Stimulated activated CD8-positive, alpha-beta memory T cell treated with anti-CD3 and anti-CD28 coated beads, Interleukin-7, amount 100 ng/mL, for 4 hours (primary cell): Measurements from ENCODE around the gene GPRC5A.

Source experiments
- DNase-seq, 2 donors: peaks; one replicate each; pipeline ENCODE4 v3.0.0-alpha.2; 2020; ENCODE audit warnings: low read depth in 2 of 2

Gene GPRC5A

GRCh38 chr12:12885096-12885792 lies 6.1 kb upstream of the GPRC5A start:
- no peak for DNase-seq

DNA sequence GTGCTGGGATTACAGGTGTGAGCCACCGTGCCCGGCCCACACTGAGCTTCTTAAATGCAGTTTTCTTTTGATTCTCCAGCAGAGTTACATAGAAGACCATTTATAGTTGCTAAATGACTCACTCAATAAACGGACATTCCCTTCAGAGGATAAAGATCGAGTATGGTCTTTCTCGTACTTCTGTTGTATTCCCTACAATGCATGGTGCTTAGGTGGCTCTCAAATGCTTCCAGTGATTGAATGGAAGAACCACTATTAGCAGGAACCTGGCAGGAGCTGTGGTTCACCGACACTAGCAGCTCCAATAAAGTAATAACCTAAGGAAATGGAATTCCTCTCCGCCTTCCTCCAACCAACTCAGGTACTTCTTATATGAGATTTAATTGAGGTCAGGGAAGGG lies 3.9 kb upstream of the GPRC5A start:
- no peak for DNase-seq

GRCh38 chr12:12889701-12890100 lies 1.7 kb upstream of the GPRC5A start:
- no peak for DNase-seq

GRCh38 chr12:12890543-12891079 lies 751 bp upstream of the GPRC5A start:
- DNase-seq: no peak

DNA sequence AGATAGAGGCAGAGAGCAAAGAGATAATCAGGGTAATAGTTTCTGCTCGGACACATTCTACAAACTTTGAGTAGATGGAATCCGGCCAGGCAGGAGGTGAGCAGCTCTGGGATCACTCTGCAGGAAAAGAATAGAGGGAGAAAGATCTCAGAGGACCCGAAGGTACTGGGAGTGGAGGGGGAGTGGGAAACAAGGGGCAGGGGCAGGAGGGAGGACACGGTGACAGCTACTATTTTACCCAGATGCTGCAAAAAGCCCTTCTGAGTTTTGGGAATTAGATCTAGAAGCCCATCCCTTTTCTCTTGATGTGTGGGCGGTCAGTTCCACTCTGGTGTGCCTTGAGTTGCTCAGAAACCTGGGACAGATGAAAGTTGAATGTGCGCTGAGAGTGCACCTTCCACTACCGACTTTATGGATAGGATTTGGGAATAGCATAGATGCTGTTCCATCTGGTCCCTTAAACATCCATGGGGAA lies 556 bp downstream of the GPRC5A start:
- DNase-seq: no peak

- no peak for DNase-seq
These were observed 1.3 kb downstream of the GPRC5A start for GRCh38 chr12:12892681-12893141.

GRCh38 chr12:12893438-12893837 lies 2.1 kb downstream of the GPRC5A start:
- no peak for DNase-seq

GRCh38 chr12:12896260-12896659 lies 4.9 kb downstream of the GPRC5A start:
- no peak for DNase-seq

- no peak for DNase-seq
These were observed 5.9 kb downstream of the GPRC5A start for GRCh38 chr12:12897302-12897701.

DNA sequence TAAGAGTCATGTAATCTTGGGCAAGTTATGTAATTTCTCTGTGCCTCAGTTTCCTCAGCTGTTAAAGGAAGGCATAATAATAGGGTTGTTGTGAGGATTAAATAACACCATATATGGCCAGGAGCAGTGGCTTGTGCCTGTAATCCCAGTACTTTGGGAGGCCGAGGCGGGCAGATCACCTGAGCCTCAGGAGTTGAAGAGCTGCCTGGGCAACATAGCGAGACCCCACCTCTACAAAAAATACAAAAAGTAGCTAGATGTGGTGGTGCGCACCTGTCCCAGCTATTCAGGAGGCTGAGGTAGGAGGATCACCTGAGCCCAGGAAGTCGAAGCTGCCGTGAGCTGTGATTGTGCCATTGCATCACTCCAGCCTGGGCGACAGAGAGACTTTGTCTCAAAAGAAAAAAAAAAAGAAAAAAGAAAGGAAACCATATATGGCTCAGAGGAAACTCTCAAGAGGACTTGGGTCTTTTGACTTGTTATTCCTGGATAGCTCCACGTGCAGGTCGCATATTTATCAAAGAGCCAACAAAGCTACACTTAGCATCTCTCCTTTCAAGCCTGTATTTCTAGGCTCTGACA lies 6.9 kb downstream of the GPRC5A start:
- DNase-seq: no peak

GRCh38 chr12:12898911-12899511 lies 7.6 kb downstream of the GPRC5A start:
- no peak for DNase-seq

GRCh38 chr12:12899530-12900380 lies 8.4 kb downstream of the GPRC5A start:
- no peak for DNase-seq

- no peak for DNase-seq
These were observed 9.4 kb downstream of the GPRC5A start for GRCh38 chr12:12900786-12901157.

DNA sequence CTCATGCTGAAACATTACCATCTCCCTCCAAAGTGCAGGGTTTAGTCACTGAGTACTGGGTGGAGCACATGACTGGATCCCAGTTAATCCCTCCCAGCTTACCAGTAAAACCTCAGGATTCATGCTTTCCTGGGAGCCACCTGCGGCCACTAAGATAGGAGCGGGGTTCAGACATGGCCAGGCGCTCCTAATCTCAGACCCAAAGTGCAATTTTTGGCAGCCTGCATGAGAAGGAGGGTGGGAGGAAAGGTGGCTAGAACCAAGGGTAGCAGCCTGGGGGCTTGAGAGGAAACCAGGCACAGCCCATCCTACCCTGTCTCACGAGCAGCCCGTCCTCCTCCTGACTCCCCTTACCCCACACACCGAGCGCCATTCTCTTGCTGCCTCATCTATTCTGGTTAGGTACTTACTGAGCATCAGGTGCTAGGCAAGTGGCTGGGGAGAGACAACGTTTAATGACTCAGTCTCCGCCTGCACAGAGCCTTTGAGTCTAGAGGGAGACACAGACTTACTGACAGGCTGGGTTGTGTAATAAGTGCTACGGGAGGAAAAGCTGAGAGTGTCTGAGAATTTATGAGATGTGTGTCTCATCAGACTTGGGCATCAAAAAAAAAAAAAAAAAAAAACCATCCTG lies 9.9 kb downstream of the GPRC5A start:
- DNase-seq: no peak

DNA sequence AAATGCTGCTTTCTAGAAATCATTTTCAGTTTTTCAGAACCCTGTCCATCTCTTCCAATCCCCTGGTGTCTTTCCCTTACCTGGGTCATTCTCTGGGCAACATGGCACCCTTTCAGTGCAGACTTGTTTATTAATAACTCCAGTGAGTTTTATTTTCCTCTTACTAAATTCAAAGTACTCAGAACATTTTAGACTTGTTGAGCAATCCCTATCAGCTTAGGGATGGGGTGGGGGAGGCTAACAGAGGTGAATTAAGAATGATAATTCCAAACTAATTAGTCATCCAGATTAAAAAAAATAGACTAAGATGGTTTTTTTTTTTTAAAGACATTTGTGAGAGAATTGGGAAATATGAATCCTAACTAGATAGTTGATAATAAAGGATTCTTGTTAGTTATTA lies 10.7 kb downstream of the GPRC5A start:
- DNase-seq: no peak

GRCh38 chr12:12903642-12904609 lies 12.6 kb downstream of the GPRC5A start:
- no peak for DNase-seq

- no peak for DNase-seq
These were observed 16.2 kb downstream of the GPRC5A start for GRCh38 chr12:12907552-12907951.

- DNase-seq: no peak
These were observed 16.9 kb downstream of the GPRC5A start for GRCh38 chr12:12908252-12908651.

- no peak for DNase-seq
These were observed 17.3 kb downstream of the GPRC5A start for GRCh38 chr12:12908711-12909110.
